Measurements from ENCODE around the gene PGRMC2. TPM values are rescaled to one million over a fixed set of nuclear protein-coding genes. Genes with fewer than 3 reads are reported as not detected.

Gene PGRMC2
- total and polyA plus RNA-seq, 2 of the 8 experiments (the other 6 are each of a cell fraction or from before 2014, with no cell fraction given) = 9.5 to 85.3 TPM

DNA sequence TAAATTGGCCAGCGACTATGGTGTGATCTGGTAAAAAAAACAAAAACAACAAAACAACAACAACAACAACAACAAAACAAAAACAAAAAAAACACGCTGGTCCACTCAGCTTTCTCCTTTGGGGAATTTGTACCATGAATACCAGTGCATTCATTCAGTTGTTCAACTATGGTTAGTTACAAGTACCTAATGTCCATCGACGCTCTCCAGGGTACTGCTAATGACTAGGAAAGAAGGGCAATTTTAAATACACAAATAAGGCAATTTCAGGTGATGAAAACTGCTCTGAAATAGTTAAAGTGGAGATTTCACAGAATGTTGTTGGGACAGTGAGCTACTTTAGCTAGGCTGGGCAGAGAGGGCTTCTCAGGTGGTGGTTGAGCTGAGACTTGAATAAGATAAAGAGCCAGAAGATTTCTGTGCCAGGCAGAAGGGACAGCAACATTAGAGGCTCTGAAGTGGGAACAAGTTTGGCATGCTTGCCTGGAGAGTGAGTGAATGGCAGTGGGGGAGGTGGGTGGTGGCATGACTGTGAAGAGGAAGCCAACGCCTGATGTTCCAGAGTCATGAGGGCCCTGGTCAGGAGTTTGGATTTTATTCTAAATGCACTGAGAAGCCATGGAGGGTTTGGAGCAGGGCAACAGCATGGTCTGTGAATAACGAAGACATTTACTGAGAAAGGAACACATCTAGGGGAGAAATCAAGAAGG is 45.9 kb upstream of the PGRMC2 start (continued):
- TF ChIP-seq RAD21 (IDR thresholded peaks at IDR 0.05 in 1 of 2, conservative IDR thresholded peaks at IDR 0.05 in 1 of 2; ENCODE audit: low read depth in 2 of 2, low read length in 2 of 2) (no peak), CREB1 (IDR thresholded peaks at IDR 0.05) (no peak), SIN3A (conservative IDR thresholded peaks at IDR 0.05 in 1 of 2, IDR thresholded peaks at IDR 0.05 in 1 of 2; ENCODE audit: low read depth in 1 of 2, low read length in 2 of 2) (no peak), CBX8 (IDR thresholded peaks at IDR 0.05; ENCODE audit: borderline replicate concordance, low read depth, low read length) (no peak), CEBPB (IDR thresholded peaks at IDR 0.05; ENCODE audit: low read depth, low read length) (no peak), SIX5 (IDR thresholded peaks at IDR 0.05; ENCODE audit: low read depth, low read length) (no peak), GTF2F1 (IDR thresholded peaks at IDR 0.05; ENCODE audit: borderline replicate concordance, low read depth, low read length) (no peak)
- TF ChIP-seq, protein P1, sequence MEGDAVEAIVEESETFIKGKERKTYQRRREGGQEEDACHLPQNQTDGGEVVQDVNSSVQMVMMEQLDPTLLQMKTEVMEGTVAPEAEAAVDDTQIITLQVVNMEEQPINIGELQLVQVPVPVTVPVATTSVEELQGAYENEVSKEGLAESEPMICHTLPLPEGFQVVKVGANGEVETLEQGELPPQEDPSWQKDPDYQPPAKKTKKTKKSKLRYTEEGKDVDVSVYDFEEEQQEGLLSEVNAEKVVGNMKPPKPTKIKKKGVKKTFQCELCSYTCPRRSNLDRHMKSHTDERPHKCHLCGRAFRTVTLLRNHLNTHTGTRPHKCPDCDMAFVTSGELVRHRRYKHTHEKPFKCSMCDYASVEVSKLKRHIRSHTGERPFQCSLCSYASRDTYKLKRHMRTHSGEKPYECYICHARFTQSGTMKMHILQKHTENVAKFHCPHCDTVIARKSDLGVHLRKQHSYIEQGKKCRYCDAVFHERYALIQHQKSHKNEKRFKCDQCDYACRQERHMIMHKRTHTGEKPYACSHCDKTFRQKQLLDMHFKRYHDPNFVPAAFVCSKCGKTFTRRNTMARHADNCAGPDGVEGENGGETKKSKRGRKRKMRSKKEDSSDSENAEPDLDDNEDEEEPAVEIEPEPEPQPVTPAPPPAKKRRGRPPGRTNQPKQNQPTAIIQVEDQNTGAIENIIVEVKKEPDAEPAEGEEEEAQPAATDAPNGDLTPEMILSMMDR (IDR thresholded peaks at IDR 0.05; ENCODE audit: control extremely low read depth in 1 of 3, insufficient read depth in 1 of 3, low read depth in 1 of 3, low read length in 3 of 3) = no peak
